GM10847 (cell line): Measurements from ENCODE around the gene DSEL.

ENCODE experiments used
- POLR2A ChIP-seq: IDR thresholded peaks from 2 replicates; pipeline ENCODE4 v1.6.1; 2011; ENCODE audit not compliant: insufficient read length; ENCODE audit errors: extremely low read depth

DSEL gene

GRCh38 chr18:67516539-67517443 is at the start of gene DSEL:
Gene DSEL (minus strand): TSS chr18:67516720. CDS start chr18:67514608, 2,112 bp downstream.
- no peak for TF ChIP-seq POLR2A

GRCh38 chr18:67553437-67553836 is 36.9 kb upstream of the DSEL start:
- TF ChIP-seq POLR2A: no peak

- no peak for TF ChIP-seq POLR2A
These were observed 34.5 kb upstream of the DSEL start for GRCh38 chr18:67550872-67551520.

GRCh38 chr18:67549946-67550345 is 33.4 kb upstream of the DSEL start:
- TF ChIP-seq POLR2A: no peak

- TF ChIP-seq POLR2A: no peak
These were observed 29.2 kb upstream of the DSEL start for GRCh38 chr18:67545681-67546080.

GRCh38 chr18:67540559-67540958 is 24.0 kb upstream of the DSEL start:
- no peak for TF ChIP-seq POLR2A

- no peak for TF ChIP-seq POLR2A
These were observed 15.4 kb upstream of the DSEL start for GRCh38 chr18:67531929-67532328.

- no peak for TF ChIP-seq POLR2A
These were observed 9.0 kb upstream of the DSEL start for GRCh38 chr18:67525328-67526099.

- no peak for TF ChIP-seq POLR2A
These were observed 3.9 kb upstream of the DSEL start for GRCh38 chr18:67520351-67520921.

GRCh38 chr18:67519592-67519991 is 3.1 kb upstream of the DSEL start:
- no peak for TF ChIP-seq POLR2A

- TF ChIP-seq POLR2A: no peak
These were observed 2.0 kb upstream of the DSEL start for GRCh38 chr18:67518566-67518965.

GRCh38 chr18:67517444-67517765 is 885 bp upstream of the DSEL start:
- no peak for TF ChIP-seq POLR2A

GRCh38 chr18:67515942-67516538 is 480 bp downstream of the DSEL start:
- TF ChIP-seq POLR2A: no peak

GRCh38 chr18:67514901-67515540 is 1.5 kb downstream of the DSEL start:
- no peak for TF ChIP-seq POLR2A

GRCh38 chr18:67514465-67514864 is 2.1 kb downstream of the DSEL start:
- TF ChIP-seq POLR2A: no peak
